ENCODE results near the gene PARD3B.

PARD3B gene

DNA sequence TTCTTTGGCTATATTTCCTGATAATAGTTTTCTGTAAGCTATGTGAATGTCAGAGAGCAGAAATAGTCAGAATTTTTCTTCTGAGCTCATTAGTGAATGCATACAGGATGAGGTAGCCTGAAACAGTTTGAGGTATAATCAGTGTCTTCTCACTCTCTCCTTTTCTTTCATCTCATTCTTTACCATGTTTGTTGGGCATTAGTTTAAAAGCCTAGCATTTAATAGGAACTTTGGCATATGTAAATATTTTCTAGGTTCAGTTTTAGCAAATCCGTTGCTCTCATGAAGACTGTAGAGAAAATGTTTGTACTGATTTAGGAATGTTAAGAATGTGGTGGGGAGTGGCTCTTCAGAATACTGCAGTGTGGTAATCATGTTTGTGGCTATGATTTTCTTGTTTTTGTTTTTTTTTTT, 119.4 kb downstream of the PARD3B start:
- DNase-seq (ENCODE audit: insufficient read length, low spot score) (peak; percentile 4), FAIRE-seq (peak; percentile 86)
- TF ChIP-seq POLR2A (IDR thresholded peaks at IDR 0.05; ENCODE audit: low read depth, low read length) = no peak

DNA sequence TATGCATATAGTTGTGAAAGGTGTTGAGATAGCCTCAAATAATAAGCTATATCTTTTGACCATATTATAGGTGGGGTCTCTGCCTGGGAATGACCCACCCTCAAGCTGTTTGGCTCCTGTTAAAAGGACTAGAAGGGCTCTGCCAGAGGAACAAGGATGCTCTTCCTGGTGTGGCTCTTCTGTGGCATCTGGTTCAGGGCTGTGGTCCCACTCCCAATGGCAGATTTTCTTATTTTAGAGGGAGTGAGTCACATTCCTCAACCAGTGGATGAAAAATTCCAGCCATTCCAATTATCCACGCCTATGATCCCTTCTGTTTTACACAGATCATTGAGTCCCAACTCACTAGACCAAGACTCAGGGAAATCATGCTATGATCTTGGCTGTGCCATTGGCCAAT, 119.9 kb downstream of the PARD3B start:
- TF ChIP-seq POLR2A (IDR thresholded peaks at IDR 0.05; ENCODE audit: low read depth, low read length) = no peak
- FAIRE-seq (peak; percentile 85), DNase-seq (ENCODE audit: insufficient read length, low spot score) (peak; percentile 4)

DNA sequence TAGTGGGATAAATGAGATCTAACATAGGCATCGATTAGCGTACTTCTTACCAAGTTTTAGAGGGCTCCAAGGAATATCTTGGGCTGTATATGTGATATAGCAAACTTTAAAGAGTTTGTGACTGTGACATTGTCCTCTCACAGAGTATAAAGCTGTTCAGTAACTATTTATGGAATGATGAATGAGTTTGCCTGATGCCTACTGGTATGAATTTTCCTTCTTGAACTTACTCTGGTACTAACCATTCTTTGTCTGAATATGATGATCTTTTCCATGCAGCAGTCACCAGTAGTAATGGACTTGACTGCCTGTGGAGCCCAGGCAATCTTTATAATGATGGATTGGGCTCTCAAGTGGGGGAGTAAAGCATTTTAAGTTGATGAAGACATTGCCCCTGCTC, 120.5 kb downstream of the PARD3B start:
- no peak for TF ChIP-seq POLR2A (IDR thresholded peaks at IDR 0.05; ENCODE audit: low read depth, low read length)
- peak; percentile 55 for FAIRE-seq
- no peak for DNase-seq (ENCODE audit: insufficient read length, low spot score)

DNA sequence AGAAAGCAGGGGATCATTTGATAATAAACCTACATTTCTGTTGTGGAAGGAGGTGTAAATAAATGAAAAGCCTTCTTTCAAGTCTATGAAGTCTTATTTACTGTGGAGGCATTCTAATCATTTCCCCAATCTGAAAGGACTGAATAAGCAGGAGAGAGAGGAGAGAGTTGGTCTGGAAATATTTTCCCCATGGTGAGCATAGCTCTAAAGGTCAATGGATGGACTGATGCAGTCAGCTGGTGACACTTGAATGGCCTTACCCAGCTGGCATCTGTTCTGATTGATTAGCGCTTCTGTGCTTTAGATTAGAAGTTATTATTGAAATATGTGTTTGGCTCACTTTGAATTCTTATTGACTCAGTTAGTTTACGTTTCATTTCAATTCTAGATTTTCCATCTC, 122.7 kb downstream of the PARD3B start:
- FAIRE-seq (no peak), DNase-seq (ENCODE audit: insufficient read length, low spot score) (no peak)
- no peak for TF ChIP-seq POLR2A (IDR thresholded peaks at IDR 0.05; ENCODE audit: low read depth, low read length)

DNA sequence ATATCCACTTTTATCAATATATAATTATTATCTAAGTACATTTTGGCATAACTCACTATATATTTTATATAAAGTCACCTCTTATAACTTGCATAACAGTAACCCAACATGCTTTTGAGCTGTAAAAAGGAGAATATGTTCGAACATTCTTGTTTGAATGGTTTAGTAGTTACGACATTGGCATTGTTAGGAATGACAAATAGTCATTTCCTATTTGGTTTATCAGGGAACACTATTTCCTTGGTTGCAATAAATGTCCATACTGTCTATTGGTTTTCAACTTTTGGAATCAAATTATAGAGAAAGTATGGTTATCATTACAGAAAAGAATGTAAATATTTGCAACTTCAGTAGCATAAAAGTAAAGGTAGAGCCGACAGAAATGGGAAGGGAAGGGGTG, 124.1 kb downstream of the PARD3B start:
- DNase-seq (ENCODE audit: insufficient read length, low spot score) (no peak), FAIRE-seq (no peak)
- no peak for TF ChIP-seq POLR2A (IDR thresholded peaks at IDR 0.05; ENCODE audit: low read depth, low read length)

DNA sequence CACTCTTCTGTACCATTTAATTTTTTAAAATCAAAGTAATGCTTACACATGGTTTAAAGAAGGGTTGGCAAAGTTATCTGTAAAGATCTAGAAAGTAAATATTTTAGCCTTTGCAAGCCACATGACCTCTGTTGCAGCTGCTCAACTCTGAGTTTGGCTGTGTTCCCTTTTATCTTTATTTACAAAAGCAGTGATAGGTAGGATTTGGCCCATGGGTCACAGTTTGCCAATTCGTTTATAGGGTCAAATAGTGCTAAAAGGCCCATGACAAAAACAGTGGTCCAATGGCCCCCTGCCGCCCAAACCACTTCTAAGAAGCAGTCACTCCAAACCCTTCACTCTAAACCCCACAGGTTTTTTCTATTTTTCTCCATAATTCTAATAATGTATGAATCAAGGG, 124.8 kb downstream of the PARD3B start:
- DNase-seq (ENCODE audit: insufficient read length, low spot score) (no peak), FAIRE-seq (no peak)
- TF ChIP-seq POLR2A (IDR thresholded peaks at IDR 0.05; ENCODE audit: low read depth, low read length) = no peak

DNA sequence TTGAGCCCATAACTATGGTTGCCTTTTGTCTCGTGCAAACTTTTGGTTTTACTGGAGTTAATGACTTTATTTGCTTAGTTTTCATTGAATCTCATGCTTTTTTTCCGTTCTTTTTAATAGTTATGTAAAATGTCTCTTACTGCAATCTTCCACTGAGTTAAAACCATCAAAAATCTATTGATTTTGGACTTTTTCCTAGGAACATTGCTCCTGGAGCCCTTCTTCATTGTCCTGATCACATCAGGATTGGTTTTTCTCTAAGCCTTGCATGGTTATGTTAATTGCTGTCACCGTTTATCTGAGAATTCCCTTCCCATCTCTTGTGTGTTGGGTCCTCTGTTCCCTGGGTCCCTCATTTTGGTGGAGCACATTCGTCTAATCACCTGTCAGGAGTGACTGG, 125.5 kb downstream of the PARD3B start:
- TF ChIP-seq POLR2A (IDR thresholded peaks at IDR 0.05; ENCODE audit: low read depth, low read length) = no peak
- DNase-seq (ENCODE audit: insufficient read length, low spot score) (no peak), FAIRE-seq (no peak)

DNA sequence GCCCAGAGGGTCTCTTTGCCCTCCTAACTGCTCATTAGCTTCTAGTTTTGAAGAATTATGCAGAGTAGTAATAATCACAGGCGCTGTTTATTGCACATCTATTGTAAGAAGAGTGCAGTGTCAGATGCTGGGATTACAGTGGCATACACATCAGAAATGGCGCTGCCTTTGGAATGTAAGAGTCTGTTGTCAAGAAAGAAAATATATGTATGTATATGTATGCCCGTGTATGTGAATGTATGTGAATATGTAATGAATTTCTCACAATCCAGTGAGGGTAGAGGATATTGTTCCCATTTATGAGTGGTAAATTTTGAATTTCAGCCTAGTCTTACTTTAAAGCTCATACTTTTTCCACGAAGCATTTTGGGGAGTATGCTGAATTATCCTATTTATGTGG, 127.5 kb downstream of the PARD3B start:
- TF ChIP-seq POLR2A (IDR thresholded peaks at IDR 0.05; ENCODE audit: low read depth, low read length) = no peak
- no peak for FAIRE-seq
- no peak for DNase-seq (ENCODE audit: insufficient read length, low spot score)

DNA sequence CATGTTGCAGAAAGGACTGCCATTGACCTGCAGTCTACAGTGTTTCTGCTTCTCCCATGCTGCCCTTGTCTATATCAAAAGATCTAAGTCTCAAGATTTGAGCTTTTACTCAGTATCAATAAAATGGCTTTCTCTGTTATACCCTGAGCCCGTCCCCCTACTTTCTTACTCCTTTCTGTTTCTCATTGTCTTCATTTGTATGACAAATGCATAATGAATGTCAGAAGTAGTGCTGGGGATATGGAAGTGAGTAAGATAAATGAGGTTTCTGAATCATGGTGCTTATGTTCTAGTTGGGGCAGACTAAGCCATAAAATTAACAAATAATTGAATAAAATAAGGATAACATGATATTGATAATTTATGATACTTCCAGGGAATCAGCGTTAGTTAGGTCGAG, 128.6 kb downstream of the PARD3B start:
- no peak for FAIRE-seq
- no peak for TF ChIP-seq POLR2A (IDR thresholded peaks at IDR 0.05; ENCODE audit: low read depth, low read length)

DNA sequence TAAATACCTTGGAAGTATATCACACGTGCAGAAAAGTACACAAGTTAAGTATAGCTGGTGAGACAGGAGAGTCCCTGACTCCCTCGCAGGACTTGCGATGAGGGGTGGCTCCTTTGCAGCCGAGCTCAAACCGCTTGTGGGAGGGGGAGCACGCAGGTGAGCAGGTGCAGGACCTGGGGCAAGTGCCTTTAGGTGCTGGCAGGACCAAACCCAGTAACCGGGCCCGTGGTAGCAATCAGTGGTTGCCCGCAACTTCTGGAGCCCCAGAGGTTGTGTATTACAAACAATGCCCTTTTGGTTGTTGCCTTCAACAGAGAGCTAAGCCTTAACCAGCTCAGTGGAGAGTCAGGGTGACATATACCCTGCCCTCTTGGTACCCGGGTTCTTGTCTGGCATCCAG, 132.8 kb downstream of the PARD3B start:
- DNase-seq (ENCODE audit: insufficient read length, low spot score) = no peak
- FAIRE-seq = no peak
- no peak for TF ChIP-seq POLR2A (IDR thresholded peaks at IDR 0.05; ENCODE audit: low read depth, low read length)

More for the DNA sequence above, 128.6 kb downstream of the PARD3B start:
- DNase-seq (ENCODE audit: insufficient read length, low spot score) = peak; percentile 4

DNA sequence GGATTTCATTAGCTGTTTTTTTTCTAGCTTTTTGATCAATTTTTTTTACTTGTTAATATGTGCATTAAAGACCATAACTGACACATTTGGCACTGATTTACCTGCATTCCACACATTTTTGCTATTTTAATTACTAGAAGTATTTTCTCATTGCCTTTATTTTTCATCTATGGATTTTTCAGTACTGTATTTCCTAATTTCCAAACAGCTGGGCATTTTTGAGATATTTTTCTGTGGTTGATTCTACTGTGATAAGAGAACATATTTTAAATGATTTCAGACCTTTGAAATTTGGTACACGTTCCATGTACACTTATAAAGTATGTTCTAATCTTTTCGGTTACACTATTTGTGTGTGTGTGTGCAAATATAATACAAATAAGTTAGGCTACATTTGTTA, 135.3 kb downstream of the PARD3B start:
- TF ChIP-seq POLR2A (IDR thresholded peaks at IDR 0.05; ENCODE audit: low read depth, low read length) = no peak
- DNase-seq (ENCODE audit: insufficient read length, low spot score) (no peak), FAIRE-seq (no peak)

DNA sequence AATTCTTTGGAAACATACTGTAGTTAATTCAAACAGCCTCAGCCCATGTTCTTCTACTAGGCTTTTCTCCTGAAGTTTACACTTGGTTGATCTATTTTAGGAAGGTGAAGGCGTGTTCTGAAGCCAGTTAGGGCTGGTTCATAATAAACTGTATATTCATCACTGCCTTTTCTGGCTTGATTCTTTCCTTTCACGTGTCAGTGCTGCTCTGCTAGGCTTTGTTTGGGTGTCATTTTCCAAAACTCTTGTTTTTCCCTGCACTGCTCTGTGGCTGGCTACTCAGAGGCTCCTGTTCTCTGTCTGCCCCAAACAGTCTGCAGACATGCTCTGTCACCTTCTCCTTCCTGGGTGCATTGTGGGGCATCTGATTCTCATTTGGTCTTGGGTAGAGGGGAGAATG, 136.1 kb downstream of the PARD3B start:
- TF ChIP-seq POLR2A (IDR thresholded peaks at IDR 0.05; ENCODE audit: low read depth, low read length) = no peak
- DNase-seq (ENCODE audit: insufficient read length, low spot score) = no peak
- no peak for FAIRE-seq

DNA sequence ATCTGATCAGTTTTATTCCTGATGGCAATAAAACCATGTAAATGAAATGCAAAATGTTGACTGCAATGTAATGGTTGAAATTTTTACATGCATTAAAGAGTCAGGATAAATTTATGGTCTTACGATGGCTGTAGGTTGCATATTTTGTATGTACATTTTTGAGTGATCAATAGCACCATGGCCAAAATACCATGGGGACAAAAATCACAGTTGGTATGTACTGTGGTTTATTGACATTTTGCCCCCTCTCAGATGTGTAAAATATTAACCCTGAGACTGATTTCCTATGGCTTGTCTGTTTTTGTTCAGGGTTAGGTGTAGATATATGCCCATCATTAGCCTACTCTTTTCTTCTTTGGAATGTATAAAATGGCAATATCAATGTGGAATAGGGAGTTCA, 138.1 kb downstream of the PARD3B start:
- DNase-seq (ENCODE audit: insufficient read length, low spot score) (no peak), FAIRE-seq (peak; percentile 33)
- no peak for TF ChIP-seq POLR2A (IDR thresholded peaks at IDR 0.05; ENCODE audit: low read depth, low read length)

DNA sequence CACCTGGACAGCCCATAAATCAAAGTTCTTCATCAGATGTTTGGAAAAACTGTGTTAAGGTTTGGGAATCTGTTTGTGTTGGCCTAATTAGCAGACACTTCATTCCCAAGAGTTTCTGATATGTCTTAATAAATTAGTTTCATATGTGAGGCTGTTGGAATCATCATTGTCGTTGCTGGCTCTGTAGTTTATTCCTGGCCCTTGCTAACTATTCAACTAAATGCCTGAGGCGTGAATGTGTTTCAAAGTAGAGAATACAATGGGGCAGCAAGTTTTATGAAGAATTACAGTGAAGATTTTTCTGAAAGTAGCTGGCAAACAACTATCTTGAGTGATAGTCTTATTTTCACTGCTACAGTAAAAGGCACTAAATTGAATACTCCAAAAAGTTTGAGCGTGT, 141.1 kb downstream of the PARD3B start:
- no peak for DNase-seq (ENCODE audit: insufficient read length, low spot score)
- no peak for FAIRE-seq
- no peak for TF ChIP-seq POLR2A (IDR thresholded peaks at IDR 0.05; ENCODE audit: low read depth, low read length)

DNA sequence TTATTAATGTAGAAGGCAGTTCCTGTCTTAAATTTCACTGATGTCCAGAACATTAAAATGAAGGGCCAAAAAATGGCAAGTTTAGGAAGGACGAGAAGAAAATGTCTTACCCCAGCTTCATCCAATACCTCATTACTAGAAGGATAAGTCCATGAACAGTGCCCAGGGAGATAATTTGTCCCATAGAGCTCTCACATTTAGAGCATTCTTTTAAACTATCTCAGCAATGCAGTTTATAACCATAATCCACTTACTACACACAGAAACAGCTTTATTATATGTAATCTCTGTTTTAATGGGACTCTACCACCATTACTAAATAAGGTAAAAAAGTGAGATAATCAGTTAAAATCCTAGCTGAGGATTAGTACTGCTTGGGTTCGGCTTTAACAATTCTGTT, 142.5 kb downstream of the PARD3B start:
- no peak for TF ChIP-seq POLR2A (IDR thresholded peaks at IDR 0.05; ENCODE audit: low read depth, low read length)
- DNase-seq (ENCODE audit: insufficient read length, low spot score) (no peak), FAIRE-seq (no peak)

DNA sequence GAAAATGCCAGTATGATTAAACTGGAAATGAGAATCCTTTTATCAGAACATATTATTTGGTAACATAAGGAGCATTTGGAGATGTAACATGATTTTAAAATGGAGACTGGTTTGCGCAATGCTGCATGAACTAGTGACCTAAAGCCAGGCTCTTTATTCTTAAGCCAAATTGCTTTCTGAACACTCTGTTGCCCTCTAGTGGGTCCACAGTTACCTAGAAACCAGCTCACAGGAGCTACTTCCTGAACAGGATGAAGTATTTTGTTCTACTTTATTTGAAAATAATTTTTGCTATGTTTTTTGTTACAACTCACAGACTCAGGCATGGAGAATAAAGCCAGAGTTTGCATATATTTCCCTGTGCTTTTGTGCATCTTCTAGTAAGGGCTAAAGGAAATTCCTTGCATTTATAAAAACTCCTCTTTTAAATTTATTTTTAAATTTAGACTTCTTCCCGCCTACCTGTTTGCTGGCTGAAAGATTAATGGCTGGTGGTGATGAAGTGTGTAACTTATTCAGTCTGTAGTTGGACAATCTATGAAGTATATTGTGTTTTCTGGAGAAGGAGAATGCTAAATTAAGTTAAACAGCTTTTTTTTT, 146.7 kb downstream of the PARD3B start:
- FAIRE-seq (peak; percentile 43), DNase-seq (ENCODE audit: insufficient read length, low spot score) (peak; percentile 11)
- no peak for TF ChIP-seq POLR2A (IDR thresholded peaks at IDR 0.05; ENCODE audit: low read depth, low read length)
